H9 (cell line): ENCODE results near the gene EPYC. TPM values are rescaled to one million over a fixed set of nuclear protein-coding genes. Genes with fewer than 3 reads are reported as not detected.

Experiments
- DNase-seq: peaks from one replicate; pipeline ENCODE4 v3.0.0-alpha.2; 2017
- H2AFZ ChIP-seq: one replicate; pipeline ENCODE4 v1.6.1; 2013; ENCODE audit warnings: mild to moderate bottlenecking, low read length, control low read depth, moderate library complexity
- H2AK5ac ChIP-seq: 2 replicates; pipeline ENCODE4 v1.6.1; 2013; ENCODE audit warnings: low read length, control low read depth, mixed read lengths; ENCODE audit not compliant: insufficient read length
- H2BK120ac ChIP-seq: one replicate; pipeline ENCODE4 v1.6.1; 2013; ENCODE audit warnings: low read depth, mild to moderate bottlenecking, low read length, control low read depth, inconsistent platforms; ENCODE audit not compliant: poor library complexity, severe bottlenecking
- H2BK12ac ChIP-seq: 2 replicates; pipeline ENCODE4 v1.6.1; 2013; ENCODE audit warnings: low read length, control low read depth, mixed read lengths, low read depth; ENCODE audit not compliant: insufficient read length
- H2BK15ac ChIP-seq: 2 replicates; pipeline ENCODE4 v1.6.1; 2013; ENCODE audit warnings: low read depth, low read length, control low read depth
- H2BK20ac ChIP-seq: one replicate; pipeline ENCODE4 v1.6.1; 2013; ENCODE audit warnings: low read depth, mild to moderate bottlenecking, low read length, control low read depth, inconsistent platforms; ENCODE audit not compliant: poor library complexity, severe bottlenecking
- H2BK5ac ChIP-seq: 2 replicates; pipeline ENCODE4 v1.6.1; 2013; ENCODE audit warnings: low read length, control low read depth, mixed read lengths; ENCODE audit not compliant: insufficient read length
- H3K14ac ChIP-seq: 2 replicates; pipeline ENCODE4 v1.6.1; 2013; ENCODE audit warnings: low read length, control low read depth; ENCODE audit not compliant: insufficient read depth
- H3K18ac ChIP-seq: 2 replicates; pipeline ENCODE4 v1.6.1; 2013; ENCODE audit warnings: low read depth, mild to moderate bottlenecking, mixed read lengths, low read length, control low read depth; ENCODE audit not compliant: insufficient read length
- H3K23ac ChIP-seq: 2 replicates; pipeline ENCODE4 v1.6.1; 2013; ENCODE audit warnings: low read length, control low read depth, mixed read lengths, low read depth; ENCODE audit not compliant: insufficient read length
- H3K23me2 ChIP-seq: 2 replicates; pipeline ENCODE4 v1.6.1; 2013; ENCODE audit warnings: low read depth, mild to moderate bottlenecking, mixed read lengths, low read length, control low read depth; ENCODE audit not compliant: insufficient read length, poor library complexity, severe bottlenecking
- H3K27ac ChIP-seq: 2 replicates; pipeline ENCODE4 v1.5.1; 2013; ENCODE audit warnings: low read length, control low read depth, mixed read lengths, low read depth; ENCODE audit not compliant: insufficient read length
- H3K27me3 ChIP-seq: 2 replicates; pipeline ENCODE4 v1.6.1; 2013; ENCODE audit warnings: low read length, control low read depth, inconsistent platforms; ENCODE audit not compliant: insufficient read depth
- H3K4ac ChIP-seq: 2 replicates; pipeline ENCODE4 v1.6.1; 2013; ENCODE audit warnings: low read depth, mild to moderate bottlenecking, control low read depth, inconsistent platforms, low read length, moderate library complexity
- H3K4me1 ChIP-seq: 2 replicates; pipeline ENCODE4 v1.6.1; 2013; ENCODE audit warnings: low read length, control low read depth, inconsistent platforms; ENCODE audit not compliant: insufficient read depth
- H3K4me2 ChIP-seq: 2 replicates; pipeline ENCODE4 v1.6.1; 2013; ENCODE audit warnings: low read length, control low read depth, mixed read lengths; ENCODE audit not compliant: insufficient read length, insufficient read depth
- H3K56ac ChIP-seq: 2 replicates; pipeline ENCODE4 v1.6.1; 2013; ENCODE audit warnings: low read depth, mild to moderate bottlenecking, mixed read lengths, low read length, control low read depth; ENCODE audit not compliant: insufficient read length
- H3K79me1 ChIP-seq: 2 replicates; pipeline ENCODE4 v1.6.1; 2013; ENCODE audit warnings: low read depth, mild to moderate bottlenecking, moderate library complexity, low read length, control low read depth, inconsistent platforms; ENCODE audit not compliant: insufficient read depth, poor library complexity, severe bottlenecking
- H3K79me2 ChIP-seq: 2 replicates; pipeline ENCODE4 v1.6.1; 2013; ENCODE audit warnings: low read length, control low read depth, inconsistent platforms; ENCODE audit not compliant: insufficient read depth
- H3K9ac ChIP-seq: 2 replicates; pipeline ENCODE4 v1.6.1; 2013; ENCODE audit warnings: low read length, control low read depth, mixed read lengths; ENCODE audit not compliant: insufficient read length; ENCODE audit errors: extremely low read depth
- H3K9me3 ChIP-seq: one replicate; pipeline ENCODE4 v1.6.1; 2013; ENCODE audit warnings: low read depth, low read length, inconsistent platforms; ENCODE audit not compliant: control insufficient read depth
- H3T11ph ChIP-seq: one replicate; pipeline ENCODE4 v1.6.1; 2013; ENCODE audit warnings: mild to moderate bottlenecking, low read length, control low read depth, inconsistent platforms
- H4K20me1 ChIP-seq: one replicate; pipeline ENCODE4 v1.6.1; 2013; ENCODE audit not compliant: control insufficient read depth, insufficient read length, insufficient read depth
- H4K5ac ChIP-seq: 2 replicates; pipeline ENCODE4 v1.6.1; 2013; ENCODE audit warnings: low read depth, mild to moderate bottlenecking, mixed read lengths, low read length, control low read depth; ENCODE audit not compliant: insufficient read length
- H4K8ac ChIP-seq: replicated peaks from 2 replicates; pipeline ENCODE4 v1.6.1; 2013; ENCODE audit warnings: low read length, control low read depth, mixed read lengths, low read depth; ENCODE audit not compliant: insufficient read length
- H4K91ac ChIP-seq: 2 replicates; pipeline ENCODE4 v1.6.1; 2013; ENCODE audit warnings: low read depth, mild to moderate bottlenecking, moderate library complexity, mixed read lengths, low read length, control low read depth; ENCODE audit not compliant: insufficient read length
- H3K27ac Mint-ChIP-seq, 3 experiments: 2 replicates in 2 of 3; 3 replicates in 1 of 3; pipeline ENCODE4 v1.8.0; 2020 to 2021; ENCODE audit warnings: mixed read lengths in 3 of 3, mild to moderate bottlenecking in 1 of 3, moderate library complexity in 1 of 3
- H3K27me3 Mint-ChIP-seq: 2 replicates; pipeline ENCODE4 v1.8.0; 2021; ENCODE audit warnings: low read depth, mild to moderate bottlenecking, moderate library complexity, mixed read lengths
- H3K36me3 Mint-ChIP-seq, 3 experiments: 2 replicates in 2 of 3; 3 replicates in 1 of 3; pipeline ENCODE4 v1.8.0; 2020 to 2021; ENCODE audit warnings: low read depth in 3 of 3, mixed read lengths in 3 of 3; ENCODE audit not compliant: insufficient read depth in 1 of 3
- H3K4me1 Mint-ChIP-seq, 2 experiments: 2 replicates each; pipeline ENCODE4 v1.8.0; 2020; ENCODE audit warnings: mixed read lengths in 2 of 2
- H3K4me3 Mint-ChIP-seq, 2 experiments: 2 replicates in 1 of 2; 3 replicates in 1 of 2; pipeline ENCODE4 v1.8.0; 2020 to 2021; ENCODE audit warnings: mild to moderate bottlenecking in 2 of 2, mixed read lengths in 2 of 2, moderate library complexity in 1 of 2
- H3K9me3 Mint-ChIP-seq, 2 experiments: 2 replicates in 1 of 2; 3 replicates in 1 of 2; pipeline ENCODE4 v1.8.0; 2020; ENCODE audit warnings: mild to moderate bottlenecking in 2 of 2, mixed read lengths in 2 of 2, moderate library complexity in 1 of 2
- WGBS: extraction: QIAGEN DNeasy Blood & Tissue Kit; methylation state at CpG from one replicate; pipeline ENCODE4 v1.1.7; 2013; ENCODE audit warnings: missing lambda C conversion rate, low lambda C conversion rate, mixed read lengths; ENCODE audit not compliant: insufficient read length; ENCODE audit errors: extremely low coverage; 5-methylcytosine and 5-hydroxymethylcytosine counted together
- total RNA-seq: library from RNA; stranded (reverse); gene quantifications from 2 replicates; pipeline ENCODE4 v1.2.1, GENCODE V29; 2021
- TF ChIP-seq, protein P1 (sequence below): fragments of 200-600 bp; sonication (generic); conservative IDR thresholded peaks from 3 replicates; pipeline ENCODE4 v1.8.0; 2021; ENCODE audit warnings: antibody characterized with exemption, mild to moderate bottlenecking

The EPYC gene
- total RNA-seq, 1 experiment from 2014 or later = not detected

DNA sequence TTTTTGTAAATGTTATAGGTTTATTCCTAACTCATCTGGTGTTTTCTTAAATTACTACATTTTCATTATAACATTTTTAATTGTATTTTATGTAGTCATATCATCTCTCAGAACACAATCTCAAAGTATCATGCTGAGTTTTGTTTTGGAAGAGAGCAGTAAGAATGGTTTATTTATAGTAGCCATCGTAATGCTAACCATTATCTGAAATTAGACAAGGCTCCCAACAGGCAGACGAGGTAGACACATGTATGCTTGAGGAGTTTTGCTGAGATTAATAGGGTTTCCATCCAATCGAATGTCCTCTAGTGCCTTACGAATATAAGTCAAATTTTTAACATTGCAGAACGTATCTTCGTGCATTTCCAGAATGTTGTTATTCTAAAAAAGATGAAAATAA lies 40.8 kb downstream of the EPYC start:
- H2BK15ac ChIP-seq = no peak overlapping the region
- H3K4me2 ChIP-seq = no peak overlapping the region
- H3T11ph ChIP-seq = no peak overlapping the region
- no peak overlapping the region for H2AK5ac ChIP-seq
- H3K4me1 ChIP-seq = no peaks in the 10 kb centered on the region
- DNase-seq = no peak
- H3K79me1 ChIP-seq = no peaks in the 10 kb centered on the region
- no peak overlapping the region for H4K8ac ChIP-seq
- H3K56ac ChIP-seq = no peak overlapping the region
- no peaks in the 10 kb centered on the region for H3K9me3 ChIP-seq
- Mint-ChIP-seq H3K4me1 (no peaks in the 10 kb centered on the region), H3K9me3 (no peaks in the 10 kb centered on the region), H3K4me3 (no peak overlapping the region), H3K27ac (no peak overlapping the region), H3K36me3 (no peaks in the 10 kb centered on the region), H3K27me3 (no peaks in the 10 kb centered on the region)
- H3K23me2 ChIP-seq = no peaks in the 10 kb centered on the region
- TF ChIP-seq, protein P1, sequence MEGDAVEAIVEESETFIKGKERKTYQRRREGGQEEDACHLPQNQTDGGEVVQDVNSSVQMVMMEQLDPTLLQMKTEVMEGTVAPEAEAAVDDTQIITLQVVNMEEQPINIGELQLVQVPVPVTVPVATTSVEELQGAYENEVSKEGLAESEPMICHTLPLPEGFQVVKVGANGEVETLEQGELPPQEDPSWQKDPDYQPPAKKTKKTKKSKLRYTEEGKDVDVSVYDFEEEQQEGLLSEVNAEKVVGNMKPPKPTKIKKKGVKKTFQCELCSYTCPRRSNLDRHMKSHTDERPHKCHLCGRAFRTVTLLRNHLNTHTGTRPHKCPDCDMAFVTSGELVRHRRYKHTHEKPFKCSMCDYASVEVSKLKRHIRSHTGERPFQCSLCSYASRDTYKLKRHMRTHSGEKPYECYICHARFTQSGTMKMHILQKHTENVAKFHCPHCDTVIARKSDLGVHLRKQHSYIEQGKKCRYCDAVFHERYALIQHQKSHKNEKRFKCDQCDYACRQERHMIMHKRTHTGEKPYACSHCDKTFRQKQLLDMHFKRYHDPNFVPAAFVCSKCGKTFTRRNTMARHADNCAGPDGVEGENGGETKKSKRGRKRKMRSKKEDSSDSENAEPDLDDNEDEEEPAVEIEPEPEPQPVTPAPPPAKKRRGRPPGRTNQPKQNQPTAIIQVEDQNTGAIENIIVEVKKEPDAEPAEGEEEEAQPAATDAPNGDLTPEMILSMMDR = no peak
- no peak overlapping the region for H3K9ac ChIP-seq
- H4K20me1 ChIP-seq = no peaks in the 10 kb centered on the region
- H3K14ac ChIP-seq = no peak overlapping the region
- H2AFZ ChIP-seq = no peak overlapping the region
- H3K27ac ChIP-seq = no peak overlapping the region
- H2BK120ac ChIP-seq = no peak overlapping the region
- no peaks in the 10 kb centered on the region for H3K27me3 ChIP-seq
- H2BK20ac ChIP-seq = no peak overlapping the region
- WGBS = no CpG with 5 or more reads among the region's 6 CpGs
- no peak overlapping the region for H4K5ac ChIP-seq
- H4K91ac ChIP-seq = no peak overlapping the region
- H3K4ac ChIP-seq = no peak overlapping the region
- no peak overlapping the region for H2BK5ac ChIP-seq
- H3K23ac ChIP-seq = no peak overlapping the region
- H2BK12ac ChIP-seq = no peak overlapping the region
- H3K79me2 ChIP-seq = no peaks in the 10 kb centered on the region
- H3K18ac ChIP-seq = no peak overlapping the region
